Measurements from ENCODE around the gene DNAH2.
"Not testable (repeated sequence)": the region's sequence is repeated elsewhere in the genome, so short reads cannot be mapped to it uniquely, and the experiment has no call there.

DNAH2 gene

GRCh38 chr17:7852262-7852670 lies 134.7 kb downstream of the DNAH2 start:
- DNase-seq (ENCODE audit: low read depth) = no peak

- DNase-seq (ENCODE audit: low read depth) = no peak
These were observed 135.6 kb downstream of the DNAH2 start for GRCh38 chr17:7852919-7853690.

- DNase-seq (ENCODE audit: low read depth) = no peak
These were observed 136.1 kb downstream of the DNAH2 start for GRCh38 chr17:7853691-7854038.

GRCh38 chr17:7854078-7854777 lies 136.7 kb downstream of the DNAH2 start:
- DNase-seq (ENCODE audit: low read depth) = no peak

- DNase-seq (ENCODE audit: low read depth) = no peak
These were observed 137.5 kb downstream of the DNAH2 start, which contains the start of gene TMEM88 for GRCh38 chr17:7854851-7855659. TMEM88 (plus strand) TSS chr17:7855066; CDS start chr17:7855075, 9 bp downstream.

GRCh38 chr17:7855660-7856010 lies 138.1 kb downstream of the DNAH2 start:
- DNase-seq (ENCODE audit: low read depth) = no peak

- no peak for DNase-seq (ENCODE audit: low read depth)
These were observed 138.7 kb downstream of the DNAH2 start for GRCh38 chr17:7856011-7856810.

- peak; percentile 99 for DNase-seq (ENCODE audit: low read depth)
These were observed 139.5 kb downstream of the DNAH2 start, which contains the start of gene NAA38 for GRCh38 chr17:7856811-7857712. NAA38 (minus strand) TSS chr17:7857559; CDS start chr17:7857463, 96 bp downstream.

GRCh38 chr17:7857713-7858521 lies 140.4 kb downstream of the DNAH2 start, which contains the start of gene CYB5D1:
CYB5D1 (plus strand) TSS chr17:7858003; CDS start chr17:7858135, 132 bp downstream.
- peak; percentile 90 for DNase-seq (ENCODE audit: low read depth)

- no peak for DNase-seq (ENCODE audit: low read depth)
These were observed 140.9 kb downstream of the DNAH2 start for GRCh38 chr17:7858522-7858810.

- DNase-seq (ENCODE audit: low read depth) = no peak
These were observed 141.5 kb downstream of the DNAH2 start for GRCh38 chr17:7859028-7859427.

GRCh38 chr17:7862692-7863437 lies 145.3 kb downstream of the DNAH2 start:
- no peak for DNase-seq (ENCODE audit: low read depth)

GRCh38 chr17:7864384-7864783 lies 146.8 kb downstream of the DNAH2 start:
- DNase-seq (ENCODE audit: low read depth) = not testable (repeated sequence)

GRCh38 chr17:7864995-7865650 lies 147.6 kb downstream of the DNAH2 start:
- no peak for DNase-seq (ENCODE audit: low read depth)

- no peak for DNase-seq (ENCODE audit: low read depth)
These were observed 150.4 kb downstream of the DNAH2 start for GRCh38 chr17:7867881-7868329.

GRCh38 chr17:7873051-7873450 lies 155.5 kb downstream of the DNAH2 start:
- DNase-seq (ENCODE audit: low read depth) = no peak

- no peak for DNase-seq (ENCODE audit: low read depth)
These were observed 158.3 kb downstream of the DNAH2 start for GRCh38 chr17:7875804-7876370.

GRCh38 chr17:7878234-7878633 lies 160.7 kb downstream of the DNAH2 start:
- no peak for DNase-seq (ENCODE audit: low read depth)

Data from stromal cell of bone marrow (primary cell).